ENCODE results near the gene REG1B.

- TF ChIP-seq CTCF (conservative IDR thresholded peaks at IDR 0.05; ENCODE audit: low read depth, low read length) = no peak
- no peak for TF ChIP-seq POLR2A (IDR thresholded peaks at IDR 0.05; ENCODE audit: low read depth, low read length)
- TF ChIP-seq, protein P1, sequence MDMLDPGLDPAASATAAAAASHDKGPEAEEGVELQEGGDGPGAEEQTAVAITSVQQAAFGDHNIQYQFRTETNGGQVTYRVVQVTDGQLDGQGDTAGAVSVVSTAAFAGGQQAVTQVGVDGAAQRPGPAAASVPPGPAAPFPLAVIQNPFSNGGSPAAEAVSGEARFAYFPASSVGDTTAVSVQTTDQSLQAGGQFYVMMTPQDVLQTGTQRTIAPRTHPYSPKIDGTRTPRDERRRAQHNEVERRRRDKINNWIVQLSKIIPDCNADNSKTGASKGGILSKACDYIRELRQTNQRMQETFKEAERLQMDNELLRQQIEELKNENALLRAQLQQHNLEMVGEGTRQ (IDR thresholded peaks at IDR 0.05; ENCODE audit: low read depth, low read length) = no peak
- no peak for TF ChIP-seq CEBPB (IDR thresholded peaks at IDR 0.05; ENCODE audit: low read depth, low read length)
- TF ChIP-seq MXI1 (IDR thresholded peaks at IDR 0.05; ENCODE audit: borderline replicate concordance, low read depth, low read length) = no peak
These were observed 4.1 kb downstream of the REG1B start for GRCh38 chr2:79083597-79084251.
